CD14-positive monocyte (primary cell): ENCODE measurements around the gene LYRM2. TPM values are rescaled to one million over a fixed set of nuclear protein-coding genes. Genes with fewer than 3 reads are reported as not detected.

Experiments used
- DNase-seq, 3 donors: peaks; one replicate each; pipeline ENCODE4 v3.0.0-alpha.2; 2011 to 2022
- H2AFZ ChIP-seq: 2 replicates; pipeline ENCODE4 v1.6.0; 2012; ENCODE audit warnings: mild to moderate bottlenecking, low read depth, low read length, inconsistent platforms; ENCODE audit not compliant: insufficient read depth, poor library complexity, severe bottlenecking
- H3K27ac ChIP-seq, 2 donors: 1 replicate in 1 of 2; 2 replicates in 1 of 2; pipeline ENCODE4 v1.5.1; 2012 to 2013; ENCODE audit warnings: low read length in 2 of 2, control low read depth in 1 of 2, inconsistent platforms in 1 of 2, low read depth in 1 of 2, mild to moderate bottlenecking in 1 of 2
- H3K27me3 ChIP-seq, 2 donors: one replicate each; pipeline versions ENCODE4 v1.6.0 to v1.6.1; 2011 to 2013; ENCODE audit warnings: low read length in 2 of 2; ENCODE audit not compliant: control insufficient read depth in 2 of 2, insufficient read depth in 2 of 2
- H3K36me3 ChIP-seq, 2 donors: replicated peaks in 1 of 2; 1 replicate in 1 of 2; 2 replicates in 1 of 2; pipeline versions ENCODE4 v1.5.1 to v1.6.1; 2012 to 2013; ENCODE audit warnings: low read length in 2 of 2, control low read depth in 1 of 2, inconsistent platforms in 1 of 2, mild to moderate bottlenecking in 1 of 2; ENCODE audit not compliant: insufficient read depth in 2 of 2, control insufficient read depth in 1 of 2
- H3K4me1 ChIP-seq, 2 donors: 1 replicate in 1 of 2; 2 replicates in 1 of 2; pipeline versions ENCODE4 v1.5.1 to v1.6.1; 2012 to 2013; ENCODE audit warnings: low read length in 2 of 2, control low read depth in 1 of 2, inconsistent platforms in 1 of 2, mild to moderate bottlenecking in 1 of 2, moderate library complexity in 1 of 2; ENCODE audit not compliant: insufficient read depth in 2 of 2, control insufficient read depth in 1 of 2
- H3K4me2 ChIP-seq: replicated peaks from 2 replicates; pipeline ENCODE3; 2012; ENCODE audit warnings: low read length, moderate library complexity, mild to moderate bottlenecking; ENCODE audit not compliant: poor library complexity, severe bottlenecking; ENCODE audit errors: extremely low read depth
- H3K4me3 ChIP-seq, 3 experiments: fragments of 200-600 bp in 1 of 3; sonication (generic) in 1 of 3; replicated peaks in 1 of 3; 1 replicate in 2 of 3; 2 replicates in 1 of 3; pipeline ENCODE4 v1.5.1; 2011 to 2013; ENCODE audit warnings: low read length in 3 of 3, mild to moderate bottlenecking in 3 of 3, control low read depth in 2 of 3, low read depth in 2 of 3, inconsistent platforms in 1 of 3, moderate library complexity in 1 of 3
- H3K79me2 ChIP-seq: 2 replicates; pipeline ENCODE4 v1.6.0; 2012; ENCODE audit warnings: mild to moderate bottlenecking, control low read depth, inconsistent platforms, low read length, moderate library complexity; ENCODE audit not compliant: insufficient read depth
- H3K9ac ChIP-seq: 2 replicates; pipeline ENCODE4 v1.6.0; 2017; ENCODE audit warnings: low read length, mild to moderate bottlenecking; ENCODE audit not compliant: insufficient read depth, poor library complexity, severe bottlenecking
- H3K9me3 ChIP-seq, 2 donors: replicated peaks in 1 of 2; 1 replicate in 1 of 2; 2 replicates in 1 of 2; pipeline versions ENCODE4 v1.5.1 to v1.6.1; 2012 to 2013; ENCODE audit warnings: low read length in 2 of 2, control low read depth in 1 of 2; ENCODE audit not compliant: control insufficient read depth in 1 of 2, insufficient read depth in 1 of 2
- H4K20me1 ChIP-seq: 2 replicates; pipeline ENCODE4 v1.6.0; 2012; ENCODE audit warnings: mild to moderate bottlenecking, low read length, control low read depth, moderate library complexity; ENCODE audit not compliant: insufficient read depth
- H3K27ac Mint-ChIP-seq, 7 donors: one replicate each; pipeline ENCODE4 v1.8.0; 2020; ENCODE audit warnings: mild to moderate bottlenecking in 7 of 7, mixed read lengths in 7 of 7, moderate library complexity in 6 of 7, inconsistent platforms in 2 of 7
- H3K27me3 Mint-ChIP-seq, 3 donors: one replicate each; pipeline ENCODE4 v1.8.0; 2021 to 2022; ENCODE audit warnings: low read depth in 3 of 3, mild to moderate bottlenecking in 3 of 3, mixed read lengths in 3 of 3, moderate library complexity in 3 of 3, inconsistent platforms in 1 of 3
- H3K36me3 Mint-ChIP-seq, 2 donors: one replicate each; pipeline ENCODE4 v1.8.0; 2020; ENCODE audit warnings: mixed read lengths in 2 of 2, inconsistent platforms in 1 of 2, mild to moderate bottlenecking in 1 of 2
- H3K4me1 Mint-ChIP-seq: one replicate; pipeline ENCODE4 v1.8.0; 2020; ENCODE audit warnings: mild to moderate bottlenecking, mixed read lengths
- H3K4me3 Mint-ChIP-seq, 2 donors: one replicate each; pipeline ENCODE4 v1.8.0; 2020; ENCODE audit warnings: mild to moderate bottlenecking in 2 of 2, mixed read lengths in 2 of 2, moderate library complexity in 1 of 2
- H3K9me3 Mint-ChIP-seq, 7 donors: one replicate each; pipeline ENCODE4 v1.8.0; 2020 to 2022; ENCODE audit warnings: mixed read lengths in 7 of 7, mild to moderate bottlenecking in 6 of 7, moderate library complexity in 6 of 7, inconsistent platforms in 2 of 7
- CTCF ChIP-seq: fragments of 200-600 bp; IDR thresholded peaks from one replicate; pipeline ENCODE4 v1.8.0; 2022; ENCODE audit warnings: antibody characterized with exemption, mild to moderate bottlenecking
- WGBS: methylation state at CpG from one replicate; pipeline ENCODE4 v1.1.5; 2013; ENCODE audit warnings: missing lambda C conversion rate; ENCODE audit not compliant: insufficient coverage; 5-methylcytosine and 5-hydroxymethylcytosine counted together
- intact Hi-C, 2 donors: fragments of 100-400 bp; cut with micrococcal nuclease; formaldehyde crosslinking; loops; one replicate each; pipeline versions ENCODE4 v1.15.0 to v1.15.1; 2023
- polyA plus RNA-seq, 3 donors: library from polyadenylated mRNA; depleted of rRNA in 1 of 3; unstranded in 2 of 3; stranded (reverse) in 1 of 3; fragments of 300-500 nt in 2 of 3; fragments of >200 nt in 1 of 3; fragmentation: Illumina TruSeq in 2 of 3; gene quantifications; 1 replicate in 2 of 3; 2 replicates in 1 of 3; pipeline ENCODE4 v1.2.3, GENCODE V29; 2012 to 2021

LYRM2 gene
- polyA plus RNA-seq, 3 donors = 13.2 to 64.0 (median 58.1) TPM

GRCh38 chr6:89597988-89598387 is 40.6 kb downstream of the LYRM2 start:
- Histone ChIP-seq H3K9ac (no peak overlapping the region), H3K9me3 (no peaks in the 10 kb centered on the region), H3K4me2 (no peak overlapping the region), H2AFZ (no peak overlapping the region), H3K36me3 (no peaks in the 10 kb centered on the region), H3K4me1 (peaks cover 8 to 15% of the 10 kb centered on the region in 2 donors), H4K20me1 (no peaks in the 10 kb centered on the region), H3K79me2 (no peaks in the 10 kb centered on the region), H3K4me3 (no peak overlapping the region), H3K27ac (no peak overlapping the region), H3K27me3 (no peaks in the 10 kb centered on the region)
- no peak for TF ChIP-seq CTCF
- H3K9me3 Mint-ChIP-seq = peaks cover 0 to 5% (median 2%) of the 10 kb centered on the region in 7 donors
- WGBS = 10% methylated on average over 3 of the region's 3 CpGs
- DNase-seq = no peak
- H3K4me1 Mint-ChIP-seq = peaks cover 14% of the 10 kb centered on the region
- no peak overlapping the region for H3K27ac Mint-ChIP-seq
- intact Hi-C loops = no loop called here
- no peak overlapping the region for H3K4me3 Mint-ChIP-seq
- H3K36me3 Mint-ChIP-seq = no peaks in the 10 kb centered on the region
- no peaks in the 10 kb centered on the region for H3K27me3 Mint-ChIP-seq

GRCh38 chr6:89597372-89597771 is 41.2 kb downstream of the LYRM2 start:
- 100% methylated on average over 1 of the region's 2 CpGs for WGBS
- no peak overlapping the region for H3K27ac Mint-ChIP-seq
- DNase-seq = no peak

More at GRCh38 chr6:89597372-89597771, 41.2 kb downstream of the LYRM2 start:
- intact Hi-C loops = no loop called here
- Mint-ChIP-seq H3K27me3 (no peaks in the 10 kb centered on the region), H3K4me3 (no peak overlapping the region), H3K9me3 (peaks cover 0 to 5% (median 2%) of the 10 kb centered on the region in 7 donors), H3K36me3 (no peaks in the 10 kb centered on the region), H3K4me1 (peaks cover 14% of the 10 kb centered on the region)
- Histone ChIP-seq H3K36me3 (no peaks in the 10 kb centered on the region), H3K9me3 (no peaks in the 10 kb centered on the region), H3K27me3 (no peaks in the 10 kb centered on the region), H4K20me1 (no peaks in the 10 kb centered on the region), H3K9ac (no peak overlapping the region), H3K4me2 (no peak overlapping the region), H3K4me1 (peaks cover 8 to 15% of the 10 kb centered on the region in 2 donors), H3K27ac (no peak overlapping the region), H2AFZ (no peak overlapping the region), H3K4me3 (no peak overlapping the region), H3K79me2 (no peaks in the 10 kb centered on the region)
- no peak for TF ChIP-seq CTCF
